ENCODE data around the gene SBNO2.
A peak's percentile ranks its signal among the peaks of the same experiment; 100 is the strongest.
"Not testable (repeated sequence)": the region's sequence is repeated elsewhere in the genome, so short reads cannot be mapped to it uniquely, and the experiment has no call there.

Gene SBNO2

GRCh38 chr19:1206150-1206863 is 32.2 kb upstream of the SBNO2 start:
- no peak for DNase-seq (ENCODE audit: low spot score)

- peak; percentile 99 for DNase-seq (ENCODE audit: low spot score)
These were observed 31.3 kb upstream of the SBNO2 start, which contains the start of gene STK11 for GRCh38 chr19:1205114-1206099. STK11 (plus strand) TSS chr19:1205778; CDS start chr19:1206914, 1,136 bp downstream.

GRCh38 chr19:1200614-1201013 is 26.5 kb upstream of the SBNO2 start:
- not testable (repeated sequence) for DNase-seq (ENCODE audit: low spot score)

DNA sequence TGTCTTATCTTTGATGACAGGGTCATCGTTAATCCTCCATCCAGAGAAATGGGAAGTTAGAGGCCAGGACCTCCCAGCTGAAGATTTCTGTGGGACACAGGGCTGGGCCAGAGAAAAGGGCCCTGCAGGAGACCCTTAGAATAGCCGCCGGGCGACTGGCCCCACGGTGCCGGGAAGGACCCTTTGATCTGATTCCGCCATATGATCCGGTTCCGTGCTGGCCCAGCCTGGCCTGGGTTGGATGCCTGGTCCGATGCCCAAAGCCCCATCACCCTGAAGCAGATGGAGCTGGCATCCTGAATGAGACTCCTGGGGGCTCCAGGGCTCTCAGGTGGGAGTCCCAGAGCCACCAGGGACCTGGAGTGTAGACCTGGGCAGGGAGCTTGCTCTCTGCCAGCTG is 25.5 kb upstream of the SBNO2 start:
- DNase-seq (ENCODE audit: low spot score), result no peak

DNA sequence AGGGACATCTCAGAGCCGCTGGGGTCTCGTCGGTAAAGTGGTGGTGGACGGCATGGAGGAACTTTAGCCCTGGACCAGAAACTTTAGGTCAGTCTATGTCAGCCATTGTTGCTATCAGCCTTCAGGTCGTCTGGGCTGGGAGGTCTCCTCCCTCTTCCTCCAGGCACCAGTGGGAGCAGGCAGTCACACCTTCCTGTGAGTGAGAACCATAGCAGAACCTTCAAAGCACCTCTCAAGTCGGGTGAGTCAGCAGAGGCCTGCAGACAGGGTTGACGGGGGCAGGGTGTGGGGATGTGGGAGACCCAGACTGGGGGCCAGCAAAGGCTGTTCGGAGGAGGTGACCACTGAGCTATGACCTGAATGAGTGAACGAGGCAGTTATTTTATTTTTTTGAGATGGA is 15.4 kb upstream of the SBNO2 start:
- no peak for DNase-seq (ENCODE audit: low spot score)

- DNase-seq (ENCODE audit: low spot score), result no peak
These were observed 9.6 kb upstream of the SBNO2 start for GRCh38 chr19:1183543-1184172.

DNA sequence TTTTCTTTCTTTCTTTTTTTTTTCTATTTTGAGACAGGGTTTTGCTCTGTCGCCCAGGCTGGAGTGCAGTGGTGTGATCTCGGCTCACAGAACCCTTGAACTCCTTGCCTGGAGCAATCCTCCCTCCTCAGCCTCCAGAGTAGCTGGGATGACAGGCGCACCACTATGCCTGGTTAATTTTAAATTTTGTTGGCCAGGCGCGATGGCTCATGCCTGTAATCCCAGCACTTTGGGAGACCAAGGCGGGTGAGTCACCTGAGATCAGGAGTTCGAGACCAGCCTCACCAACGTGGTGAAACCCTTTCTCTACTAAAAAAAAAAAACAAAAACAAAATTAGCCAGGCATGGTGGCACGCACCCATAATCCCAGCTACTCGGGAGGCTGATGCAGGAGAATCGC is 8.7 kb upstream of the SBNO2 start:
- DNase-seq (ENCODE audit: low spot score), result no peak

DNA sequence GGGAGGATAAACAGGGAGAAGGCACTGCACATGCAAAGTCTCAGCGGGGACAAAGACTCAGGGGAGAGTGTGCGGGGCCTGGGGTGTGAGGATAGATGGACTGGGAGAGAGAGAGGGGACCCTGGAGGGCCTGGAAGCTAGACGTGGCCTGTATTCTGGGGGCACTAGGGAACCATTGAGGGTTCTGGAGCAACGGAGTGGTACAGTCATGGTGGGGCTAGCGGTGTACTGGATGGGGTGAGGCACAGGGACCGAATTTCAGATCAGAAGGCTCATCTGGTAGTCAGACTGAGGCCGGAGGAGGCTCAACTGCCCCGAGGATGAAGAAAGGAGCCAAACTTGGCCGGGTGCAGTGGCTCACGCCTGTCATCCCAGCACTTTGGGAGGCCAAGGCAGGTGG is 8.0 kb upstream of the SBNO2 start:
- DNase-seq (ENCODE audit: low spot score), result no peak

DNA sequence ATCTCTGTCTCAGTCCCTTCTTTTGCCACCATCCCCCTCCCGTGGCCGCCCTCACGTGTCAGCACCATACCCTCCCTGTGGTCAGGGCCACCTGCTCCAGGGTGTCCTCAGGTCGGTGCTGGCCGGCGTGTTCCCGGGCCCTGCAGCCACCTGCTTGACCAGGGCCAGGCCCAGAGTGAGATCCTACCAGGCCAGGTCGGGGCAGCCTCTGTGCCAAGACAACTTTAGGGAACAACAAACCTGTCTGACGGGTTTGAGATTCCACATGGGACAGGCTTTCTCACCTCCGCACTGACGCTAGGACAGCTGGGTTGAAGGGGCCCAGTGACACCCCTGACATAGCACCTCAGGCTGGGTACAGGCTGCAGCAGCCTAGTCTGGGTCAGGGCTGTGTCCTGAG is 7.5 kb upstream of the SBNO2 start:
- no peak for DNase-seq (ENCODE audit: low spot score)

- peak; percentile 94 for DNase-seq (ENCODE audit: low spot score)
These were observed 3.5 kb upstream of the SBNO2 start for GRCh38 chr19:1177322-1178114.

GRCh38 chr19:1173159-1173844 is 766 bp downstream of the SBNO2 start:
- DNase-seq (ENCODE audit: low spot score), result no peak

DNA sequence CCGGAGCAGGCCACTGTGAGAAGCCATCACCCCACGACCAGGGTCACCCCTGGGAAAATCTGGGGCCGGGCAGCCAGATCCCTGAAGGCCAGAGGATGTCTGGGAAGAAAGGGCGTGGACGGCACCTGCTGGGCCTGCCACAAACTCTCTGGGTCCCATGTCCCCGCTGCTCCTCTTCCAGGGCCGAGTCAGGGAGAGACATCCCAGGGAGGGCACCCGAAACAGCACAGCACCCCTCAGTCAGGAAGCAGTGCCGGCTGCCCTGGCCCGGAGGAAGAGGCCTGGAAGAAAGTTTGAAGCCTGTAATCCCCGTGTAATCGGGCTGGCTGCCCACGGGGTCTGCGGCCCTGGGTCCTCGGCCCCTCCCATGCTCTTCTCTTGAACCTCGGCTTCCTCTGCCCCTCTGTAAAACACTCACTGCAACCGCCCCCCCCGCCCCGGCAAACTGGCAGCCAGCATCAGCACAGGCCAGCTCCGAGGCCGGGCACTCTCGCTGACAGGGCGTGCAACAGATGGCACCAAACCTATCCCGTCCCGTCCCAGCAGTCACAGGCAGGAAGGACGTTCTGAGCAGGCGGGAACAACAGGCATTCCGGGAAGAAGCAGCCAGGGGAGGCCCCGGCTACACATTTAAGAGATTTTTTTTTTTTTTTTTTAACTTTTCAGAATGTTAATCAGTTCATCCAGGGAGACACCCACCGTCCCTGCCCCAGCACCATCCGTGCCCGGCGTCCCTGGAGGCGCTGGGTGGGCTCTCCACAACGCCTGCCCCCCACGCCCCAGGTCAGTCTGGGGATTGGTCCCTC is 1.5 kb downstream of the SBNO2 start:
- DNase-seq (ENCODE audit: low spot score), result peak; percentile 61

DNA sequence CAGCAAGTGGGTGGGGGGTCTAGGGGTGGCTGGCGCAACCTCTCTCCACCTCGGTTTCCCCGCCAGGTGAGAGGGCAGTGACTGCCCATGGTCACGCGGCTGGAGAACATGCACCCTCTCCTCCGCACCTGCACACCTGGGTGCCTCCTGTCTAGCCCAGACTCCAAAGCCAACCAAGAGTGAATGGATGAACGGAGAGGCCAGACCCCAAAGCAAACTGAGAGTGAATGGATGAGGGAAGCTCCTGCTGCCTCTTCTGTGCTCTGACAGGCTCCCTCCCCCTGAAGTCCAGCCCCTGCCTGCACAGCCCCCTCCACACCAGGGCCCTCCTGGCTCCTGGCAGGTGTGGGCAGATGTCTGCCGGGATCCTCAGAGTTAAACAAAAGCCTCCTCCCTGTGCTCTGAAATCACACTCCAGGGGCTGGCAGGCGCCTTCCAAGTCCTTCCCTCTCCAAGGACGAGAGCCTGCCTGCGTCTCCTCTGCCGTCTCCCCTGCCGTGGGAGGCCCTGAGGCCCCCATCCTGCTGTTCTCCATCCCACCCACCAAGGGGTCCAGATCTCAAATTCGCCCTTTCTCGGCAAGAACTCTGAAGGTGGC is 2.2 kb downstream of the SBNO2 start:
- no peak for DNase-seq (ENCODE audit: low spot score)

- DNase-seq (ENCODE audit: low spot score), result no peak
These were observed 2.9 kb downstream of the SBNO2 start for GRCh38 chr19:1170938-1171754.

DNA sequence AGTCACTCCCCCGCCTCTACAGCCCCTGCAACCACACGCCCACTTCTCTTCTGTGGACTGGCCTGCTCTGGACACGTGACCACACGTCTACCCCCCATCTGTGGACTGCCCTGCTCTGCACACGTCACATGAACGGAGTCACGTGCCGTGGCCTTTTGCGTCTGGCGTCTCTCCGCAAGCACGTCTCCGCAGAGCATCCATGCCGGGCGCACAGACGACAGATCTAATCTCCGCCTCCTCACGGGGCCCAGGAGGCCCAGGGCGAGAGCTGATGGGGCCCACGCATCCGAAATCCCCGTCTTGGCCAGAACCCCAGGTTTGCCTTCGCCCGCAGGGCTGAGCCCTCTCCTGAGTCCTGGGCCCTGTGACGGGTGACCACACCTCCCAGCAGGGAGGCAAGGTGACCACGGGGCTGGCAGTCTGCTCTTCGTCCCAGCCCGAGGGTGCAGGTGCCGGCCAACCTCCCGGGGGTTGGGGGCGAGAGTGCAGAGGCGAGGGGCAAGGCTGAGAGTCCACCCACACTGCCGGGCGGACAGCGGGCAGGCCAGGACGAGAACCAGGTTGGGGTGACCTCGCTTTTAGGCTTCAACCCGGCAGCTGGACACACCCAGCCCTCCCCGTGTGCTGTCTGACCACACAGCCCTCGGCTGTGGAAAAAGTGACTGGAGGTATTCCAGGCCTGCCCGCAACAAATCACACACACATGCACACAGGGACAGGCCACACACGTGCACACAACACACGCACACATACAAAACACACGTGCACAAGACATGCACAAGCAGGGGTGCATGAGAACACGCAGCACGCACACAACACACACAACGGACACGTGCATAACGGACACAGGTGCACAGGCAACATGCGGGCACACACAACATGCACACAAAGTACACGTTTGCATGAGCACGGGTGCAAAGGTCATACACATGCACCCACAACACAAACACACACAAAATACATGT is 3.9 kb downstream of the SBNO2 start:
- DNase-seq (ENCODE audit: low spot score), result peak; percentile 58

GRCh38 chr19:1169411-1169791 is 4.7 kb downstream of the SBNO2 start:
- DNase-seq (ENCODE audit: low spot score), result no peak

- DNase-seq (ENCODE audit: low spot score), result peak; percentile 80
These were observed 5.3 kb downstream of the SBNO2 start for GRCh38 chr19:1168572-1169410.

Measured in AG20443 (cell line).